HepG2 (cell line): ENCODE data around the gene MRPL20. TPM values are rescaled to one million over a fixed set of nuclear protein-coding genes. Genes with fewer than 3 reads are reported as not detected.
A peak's percentile ranks its signal among the peaks of the same experiment; 100 is the strongest.

ENCODE experiments used
- ATAD3A ChIP-seq: sonication (generic); formaldehyde crosslinking; IDR thresholded peaks from 2 replicates; pipeline ENCODE4 v1.4.0; 2020; ENCODE audit warnings: missing genetic modification reagents
- CENPT ChIP-seq: sonication (generic); formaldehyde crosslinking; IDR thresholded peaks from 2 replicates; pipeline ENCODE4 v1.8.0; 2022; ENCODE audit warnings: low read depth, mild to moderate bottlenecking, moderate library complexity, missing genetic modification reagents
- HES4 ChIP-seq: sonication (generic); formaldehyde crosslinking; IDR thresholded peaks from 2 replicates; pipeline ENCODE4 v1.9.0; 2021; ENCODE audit warnings: mild to moderate bottlenecking, missing genetic modification reagents, borderline replicate concordance
- HMGXB4 ChIP-seq, 2 experiments: sonication (generic) in 1 of 2; formaldehyde crosslinking in 1 of 2; IDR thresholded peaks; 2 replicates each; pipeline versions ENCODE4 v1.4.0 to v1.6.1; 2018 to 2020; ENCODE audit warnings: missing genetic modification reagents in 2 of 2, borderline replicate concordance in 1 of 2, low read depth in 1 of 2, mild to moderate bottlenecking in 1 of 2, missing biosample characterization in 1 of 2
- HNF1A ChIP-seq, 2 experiments: sonication (generic) in 1 of 2; formaldehyde crosslinking in 1 of 2; IDR thresholded peaks; 2 replicates each; pipeline versions ENCODE4 v1.4.0 to v1.6.1; 2016 to 2020; ENCODE audit warnings: borderline replicate concordance in 1 of 2, low read depth in 1 of 2, mild to moderate bottlenecking in 1 of 2, missing genetic modification reagents in 1 of 2
- HOXA5 ChIP-seq: sonication (generic); formaldehyde crosslinking; IDR thresholded peaks from 2 replicates; pipeline ENCODE4 v1.4.0; 2020; ENCODE audit warnings: missing genetic modification reagents
- JUNB ChIP-seq: sonication (generic); formaldehyde crosslinking; IDR thresholded peaks from 2 replicates; pipeline ENCODE4 v1.8.0; 2022; ENCODE audit warnings: missing genetic modification reagents, mild to moderate bottlenecking, borderline replicate concordance
- KAT8 ChIP-seq: IDR thresholded peaks from 2 replicates; pipeline ENCODE4 v1.6.1; 2016; ENCODE audit warnings: missing genetic modification reagents, missing compliant biosample characterization
- KLF15 ChIP-seq: sonication (generic); formaldehyde crosslinking; IDR thresholded peaks from 2 replicates; pipeline ENCODE4 v1.8.1; 2023; ENCODE audit warnings: borderline replicate concordance, mild to moderate bottlenecking, inconsistent platforms, missing genetic modification reagents, mixed read lengths
- KLF16 ChIP-seq, 2 experiments: sonication (generic) in 1 of 2; formaldehyde crosslinking in 1 of 2; IDR thresholded peaks; 2 replicates each; pipeline versions ENCODE4 v1.6.1 to v1.8.0; 2016 to 2023; ENCODE audit warnings: missing genetic modification reagents in 2 of 2, missing compliant biosample characterization in 1 of 2
- MBNL3 ChIP-seq: fragments of 250-450 bp; sonication (Bioruptor Pico); conservative IDR thresholded peaks from 2 replicates; pipeline ENCODE4 v1.8.0; 2022; ENCODE audit warnings: mild to moderate bottlenecking, inconsistent platforms
- PHB2 ChIP-seq: fragments of 450-650 bp; IDR thresholded peaks from 2 replicates; pipeline ENCODE4 v1.6.1; 2018; ENCODE audit not compliant: partially characterized antibody
- SMAD3 ChIP-seq: sonication (generic); formaldehyde crosslinking; IDR thresholded peaks from 2 replicates; pipeline ENCODE4 v1.4.0; 2020; ENCODE audit warnings: missing genetic modification reagents
- TCF7L2 ChIP-seq: IDR thresholded peaks from 2 replicates; pipeline ENCODE4 v1.6.1; 2011; ENCODE audit warnings: mild to moderate bottlenecking, low read depth, low read length, moderate library complexity
- UBTF ChIP-seq: sonication (generic); formaldehyde crosslinking; IDR thresholded peaks from 2 replicates; pipeline ENCODE4 v1.4.0; 2020; ENCODE audit warnings: mild to moderate bottlenecking, missing genetic modification reagents
- ZEB1 ChIP-seq: IDR thresholded peaks from 2 replicates; pipeline ENCODE4 v1.6.1; 2012; ENCODE audit warnings: mild to moderate bottlenecking, low read depth, inconsistent platforms; ENCODE audit not compliant: insufficient replicate concordance
- ZNF512 ChIP-seq: sonication (generic); formaldehyde crosslinking; IDR thresholded peaks from 2 replicates; pipeline ENCODE4 v1.4.0; 2020; ENCODE audit warnings: mild to moderate bottlenecking, missing genetic modification reagents
- ZNF557 ChIP-seq: sonication (generic); formaldehyde crosslinking; IDR thresholded peaks from 2 replicates; pipeline ENCODE4 v1.4.0; 2020; ENCODE audit warnings: missing genetic modification reagents
- ZSCAN12 ChIP-seq: sonication (generic); formaldehyde crosslinking; IDR thresholded peaks from 2 replicates; pipeline ENCODE4 v1.9.0; 2021; ENCODE audit warnings: mild to moderate bottlenecking, missing genetic modification reagents
- ZSCAN30 ChIP-seq: sonication (generic); formaldehyde crosslinking; IDR thresholded peaks from 2 replicates; pipeline ENCODE4 v1.5.0; 2020; ENCODE audit warnings: mild to moderate bottlenecking, missing genetic modification reagents
- polyA plus RNA-seq, 8 experiments: library from polyadenylated mRNA; depleted of rRNA in 3 of 8; stranded (reverse) in 7 of 8; unstranded in 1 of 8; fragments of >200 nt; fragmentation: Illumina TruSeq in 4 of 8; extraction: Trizol in 4 of 8; gene quantifications; 2 replicates each; pipeline versions ENCODE4 v1.2.1 to v1.2.3, GENCODE V29; 2011 to 2016; ENCODE audit warnings: low read depth in 4 of 8, missing spikeins in 1 of 8, mixed read lengths in 1 of 8; ENCODE audit not compliant: insufficient read depth in 1 of 8
- total RNA-seq, 5 experiments: library from RNA; depleted of rRNA; stranded (reverse); fragments of >200 nt; fragmentation: Illumina TruSeq; extraction: Trizol; gene quantifications; 2 replicates each; pipeline ENCODE4 v1.2.3, GENCODE V29; 2016; ENCODE audit warnings: low read depth in 1 of 5

MRPL20 gene
- total and polyA plus RNA-seq, 2 of the 13 experiments (the other 11 are each of a cell fraction or from before 2014, with no cell fraction given) = 59.2 to 127 TPM

DNA sequence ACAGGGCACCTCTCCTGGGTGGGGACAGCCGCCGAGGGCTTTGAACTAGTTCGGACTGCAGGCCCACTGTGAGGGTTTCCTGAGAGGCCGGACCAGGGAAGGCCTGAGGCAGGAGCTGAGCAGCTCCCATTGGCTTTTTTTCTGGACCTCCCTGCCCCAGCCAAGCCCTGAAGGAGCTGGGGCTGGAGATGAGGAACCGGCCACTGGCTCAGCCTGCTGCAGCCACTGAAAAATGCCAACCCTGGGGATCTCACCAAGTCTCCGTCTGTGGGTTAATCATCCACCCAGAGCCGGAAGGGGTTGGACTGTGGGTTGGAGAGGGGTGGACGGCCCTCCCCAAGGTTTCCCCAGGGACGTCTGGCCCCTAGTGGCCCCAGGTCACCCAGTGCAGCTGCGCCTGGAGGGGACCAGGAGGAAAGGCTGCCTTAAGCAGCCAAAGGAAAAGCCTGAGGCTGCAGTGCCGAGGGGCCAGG is 30.8 kb upstream of the MRPL20 start (continued):
- TF ChIP-seq UBTF (peak; percentile 76), ZNF557 (CRISPR knock-in tag) (no peak), ZEB1 (no peak), KLF16 (CRISPR knock-in tag; IDR thresholded peaks at IDR 0.05) (peak in 1 of 2 experiments; percentile 68; a peak in 1 of 4 replicates), HNF1A (IDR thresholded peaks at IDR 0.05; ENCODE audit: low read depth) (peak; percentile 97), HNF1A (CRISPR knock-in tag; IDR thresholded peaks at IDR 0.05; ENCODE audit: borderline replicate concordance) (peak; percentile 98), PHB2 (no peak), ZSCAN30 (CRISPR knock-in tag) (no peak), CENPT (CRISPR knock-in tag) (no peak), TCF7L2 (no peak), ZNF512 (CRISPR knock-in tag) (no peak), SMAD3 (CRISPR knock-in tag) (0 out of 2 replicates have a peak, but pooled peaks have one; percentile 28), HES4 (CRISPR knock-in tag) (no peak), HOXA5 (0 out of 2 replicates have a peak, but pooled peaks have one; percentile 39), KLF15 (CRISPR knock-in tag) (no peak), ATAD3A (no peak), MBNL3 (CRISPR knock-in tag) (no peak), JUNB (no peak), KAT8 (CRISPR knock-in tag) (peak; percentile 80), ZSCAN12 (CRISPR knock-in tag) (0 out of 2 replicates have a peak, but pooled peaks have one; percentile 27), HMGXB4 (CRISPR knock-in tag; IDR thresholded peaks at IDR 0.05; ENCODE audit: borderline replicate concordance in 1 of 2, low read depth in 1 of 2) (peak in 1 of 2 experiments; percentile 52; a peak in 1 of 4 replicates)
